Activated CD4-positive, CD25-positive, alpha-beta regulatory T cell treated with anti-CD3 and anti-CD28 coated beads, Interleukin-2, amount 50 U/mL, for 72 hours (primary cell): ENCODE results near the gene MYO1H.
"Not testable (repeated sequence)": the region's sequence is repeated elsewhere in the genome, so short reads cannot be mapped to it uniquely, and the experiment has no call there.

ENCODE experiments used
- DNase-seq: peaks from one replicate; pipeline ENCODE4 v3.0.0; 2021

MYO1H gene

DNA sequence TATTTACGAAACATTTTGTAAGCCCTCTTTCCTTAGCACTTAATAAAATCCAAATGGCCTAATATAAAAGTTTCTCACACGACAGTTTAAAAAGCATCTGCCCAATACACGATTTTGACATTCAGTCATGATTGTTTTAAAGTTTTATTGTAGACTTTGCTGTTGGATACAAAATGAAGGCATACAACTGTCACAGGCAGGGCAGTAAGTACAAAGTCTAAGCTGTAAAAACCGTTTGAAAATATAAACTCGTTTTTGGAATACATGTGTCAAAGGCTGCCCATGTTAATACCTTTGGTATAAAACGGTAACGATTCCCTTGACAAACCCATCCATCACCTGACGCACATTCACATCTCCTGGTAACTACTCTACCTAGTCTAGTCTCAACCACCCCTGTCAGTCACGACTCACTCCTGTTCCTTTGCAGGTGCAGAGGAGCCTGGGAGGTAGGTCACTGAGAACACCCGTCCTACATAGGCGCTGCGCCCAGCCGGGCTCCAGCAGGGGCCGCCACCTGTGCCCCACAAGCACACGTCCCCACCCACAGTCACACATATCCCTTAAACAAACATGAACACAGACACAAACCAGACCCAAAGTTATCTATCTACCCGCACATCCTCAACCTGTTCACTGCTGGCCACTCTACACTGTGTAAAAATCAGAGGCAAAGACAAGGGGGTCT, 102.3 kb downstream of the MYO1H start:
- DNase-seq, result no peak

DNA sequence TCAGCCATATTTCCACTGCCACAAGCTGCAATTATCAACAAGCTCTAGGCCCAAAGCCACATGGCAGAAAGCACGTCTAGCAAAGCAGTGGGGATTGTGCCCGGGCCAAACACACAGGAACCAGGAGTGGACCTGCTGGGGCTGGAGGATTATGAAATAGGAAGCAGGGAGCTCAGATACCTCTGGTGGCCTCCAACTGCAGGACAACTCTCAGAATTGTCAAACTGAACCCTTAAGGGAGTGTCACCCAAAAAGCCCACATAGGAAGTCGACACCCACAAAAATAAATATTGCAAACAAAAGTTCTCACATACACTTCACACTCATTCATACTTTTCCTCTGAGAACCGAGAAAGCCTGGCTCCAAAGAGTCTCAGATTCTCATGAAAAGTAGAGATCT, 103.3 kb downstream of the MYO1H start:
- no peak for DNase-seq

DNA sequence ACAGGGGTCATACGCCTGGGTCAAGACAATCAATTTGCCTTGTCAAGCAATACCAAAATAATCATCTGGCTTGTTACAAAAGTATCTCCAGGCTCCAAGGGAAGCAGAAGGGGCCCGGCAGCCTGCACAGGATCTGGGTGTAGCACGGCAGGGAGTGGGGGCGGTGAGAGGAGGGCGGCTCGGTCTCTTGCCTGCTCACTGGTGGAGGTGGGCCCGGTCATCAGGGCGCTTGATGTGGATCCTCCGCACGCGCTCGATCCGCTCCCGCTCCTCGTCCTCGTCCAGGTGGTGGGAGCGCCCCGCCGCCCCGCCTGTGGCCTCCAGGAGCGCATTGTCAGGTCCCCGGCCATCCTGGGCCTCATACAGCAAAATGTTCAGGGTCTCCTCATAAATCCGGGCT, 103.7 kb downstream of the MYO1H start:
- DNase-seq, result no peak

DNA sequence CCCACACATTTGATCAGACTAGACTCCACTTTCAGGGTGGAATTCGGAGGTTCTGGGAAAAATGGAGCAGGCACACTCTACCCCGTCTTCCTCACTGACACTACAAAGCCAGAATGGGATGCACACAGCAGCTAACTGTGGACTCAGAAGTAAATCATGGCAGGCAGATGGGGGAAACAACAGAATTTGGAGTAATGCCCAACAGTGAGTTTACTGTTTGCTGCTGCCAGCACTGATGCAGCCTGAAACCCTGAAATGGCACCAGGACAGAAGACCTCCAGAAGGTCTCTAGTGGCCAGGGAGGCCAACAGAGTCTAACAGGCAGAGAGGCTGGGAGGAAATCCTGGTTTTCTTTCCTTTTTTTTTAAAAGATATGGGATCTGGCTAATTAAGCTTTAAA, 104.8 kb downstream of the MYO1H start:
- no peak for DNase-seq

DNA sequence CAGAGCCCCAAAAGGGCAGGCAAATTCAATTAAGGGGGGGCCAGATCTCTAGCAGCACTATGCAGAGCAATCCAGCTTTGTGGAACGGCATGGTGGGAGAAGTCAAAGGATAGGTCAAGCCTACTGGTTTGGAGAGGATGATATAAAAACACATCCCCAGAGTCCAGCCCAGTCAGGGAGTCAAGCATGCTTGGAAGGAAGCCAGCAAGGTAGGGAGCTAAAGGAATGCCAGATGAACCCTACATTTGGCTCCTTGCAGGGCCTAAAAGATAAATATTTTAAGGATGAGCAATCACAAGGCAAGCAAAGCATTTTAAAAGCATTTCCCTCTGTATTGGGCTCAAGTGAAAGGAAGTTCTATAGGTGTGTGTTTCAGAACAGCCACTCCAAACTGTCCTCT, 108.0 kb downstream of the MYO1H start:
- no peak for DNase-seq

DNA sequence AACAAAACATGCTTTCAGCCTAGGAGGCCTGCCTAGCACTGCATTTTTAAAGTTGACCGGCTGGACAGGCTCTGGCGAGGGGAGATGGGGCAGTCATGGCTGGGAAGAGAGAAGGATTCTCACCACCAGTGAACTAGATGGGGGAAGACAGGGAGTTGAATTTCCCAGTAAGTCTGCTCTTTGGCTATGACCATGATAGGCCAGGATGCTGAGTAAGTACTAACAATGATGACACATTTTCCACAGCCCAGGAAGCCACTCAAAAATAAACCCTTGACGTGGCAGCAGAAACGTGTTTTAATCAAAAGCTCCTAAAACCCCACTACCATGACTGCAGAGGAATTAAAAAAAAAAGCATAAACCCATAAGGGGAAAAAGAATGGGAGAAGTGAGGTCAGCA, 110.4 kb downstream of the MYO1H start:
- no peak for DNase-seq

DNA sequence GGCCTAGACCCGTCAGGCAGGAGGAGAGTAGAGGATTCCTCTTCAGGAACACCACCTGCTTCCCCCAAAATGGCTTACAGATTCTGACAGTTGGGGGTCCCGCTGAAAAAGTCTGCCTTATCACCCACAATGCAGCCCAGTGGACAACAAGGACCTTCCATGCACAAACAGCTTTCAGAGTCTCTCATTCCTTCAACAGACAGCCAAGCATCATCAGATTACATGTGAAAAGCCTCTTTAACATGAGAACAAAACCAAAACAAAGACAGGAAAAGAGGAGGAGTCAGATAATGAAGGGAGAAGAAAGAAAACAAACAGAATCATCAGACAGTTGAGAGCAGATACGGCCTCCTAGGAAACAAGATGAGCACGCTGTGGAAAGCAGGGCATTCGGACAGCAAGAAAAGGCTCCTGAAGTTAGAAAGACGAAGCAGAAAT, 111.1 kb downstream of the MYO1H start:
- DNase-seq, result no peak

DNA sequence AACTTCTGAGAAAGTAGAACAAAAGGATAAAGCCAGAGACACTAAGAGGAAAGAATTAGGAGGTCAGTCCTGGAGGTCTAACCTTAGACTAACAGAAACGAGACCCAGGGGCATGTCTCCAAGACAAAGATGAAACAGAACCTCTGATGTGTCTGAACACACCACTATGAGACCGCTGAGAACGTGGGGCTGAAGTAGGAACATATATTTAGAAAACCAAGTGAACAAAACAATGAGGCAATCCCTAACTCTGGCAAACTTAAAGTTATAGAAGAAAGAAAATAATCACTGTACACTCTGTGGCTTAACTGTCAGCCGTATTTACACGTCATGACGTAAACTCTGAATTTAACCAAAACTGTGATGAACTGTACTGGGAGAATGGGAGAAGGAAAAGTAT, 111.5 kb downstream of the MYO1H start:
- no peak for DNase-seq

DNA sequence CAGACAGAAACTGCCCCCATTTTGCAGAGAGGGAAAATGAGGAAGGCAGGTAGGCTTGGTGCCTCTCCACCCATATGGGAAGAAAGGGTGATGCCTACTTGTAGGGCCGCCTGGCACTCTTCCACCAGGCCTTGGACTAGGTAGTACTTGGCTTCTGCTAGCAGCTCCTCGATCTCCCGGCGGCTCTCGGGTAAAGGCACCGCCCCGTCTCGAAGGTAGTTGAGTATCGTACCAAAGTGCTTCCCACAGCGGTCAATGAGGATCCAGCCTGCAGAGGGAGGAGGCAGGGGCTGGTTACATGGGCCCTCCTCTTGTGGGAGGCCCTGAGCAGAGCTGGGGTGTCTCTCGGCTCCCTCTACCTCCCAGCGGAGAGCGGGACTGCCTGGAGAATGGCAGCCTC, 112.8 kb downstream of the MYO1H start:
- DNase-seq, result no peak

DNA sequence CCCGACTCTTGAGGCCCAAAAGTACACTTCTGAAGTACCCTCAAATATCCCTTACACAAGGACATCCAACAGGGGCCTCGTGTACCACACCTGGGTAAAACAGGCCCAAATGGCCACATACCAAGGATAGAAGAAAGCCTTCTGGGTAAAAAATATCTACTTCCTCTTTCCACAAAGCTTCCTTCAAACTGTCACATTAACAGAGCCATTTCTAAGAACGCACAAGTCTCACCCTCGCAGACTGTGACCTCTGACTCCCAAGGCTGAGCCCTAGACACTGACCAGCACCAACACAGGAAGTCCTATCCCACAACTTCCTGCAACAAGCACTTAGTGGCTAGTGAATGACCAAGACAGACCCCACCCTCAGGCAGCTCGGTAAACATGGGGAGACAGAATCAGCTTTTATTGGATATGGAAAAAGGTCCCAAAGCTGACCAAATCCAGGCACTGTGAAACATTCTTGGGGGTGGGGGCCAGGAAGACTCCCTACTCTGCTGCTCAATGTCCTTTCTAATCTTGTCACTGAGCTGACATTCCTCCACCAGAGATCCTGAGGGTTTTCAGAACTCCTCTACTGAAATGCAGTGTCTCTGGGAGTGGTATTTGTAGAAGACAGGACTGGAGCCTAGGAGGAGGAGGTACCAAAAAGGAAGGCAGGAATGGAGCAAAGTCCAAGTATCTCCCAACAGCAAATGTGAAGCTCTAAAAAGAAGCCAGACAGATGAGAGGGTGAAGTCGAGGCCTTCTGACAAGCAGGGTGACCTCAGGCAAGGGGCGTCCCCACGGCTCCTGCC, 113.5 kb downstream of the MYO1H start:
- no peak for DNase-seq

DNA sequence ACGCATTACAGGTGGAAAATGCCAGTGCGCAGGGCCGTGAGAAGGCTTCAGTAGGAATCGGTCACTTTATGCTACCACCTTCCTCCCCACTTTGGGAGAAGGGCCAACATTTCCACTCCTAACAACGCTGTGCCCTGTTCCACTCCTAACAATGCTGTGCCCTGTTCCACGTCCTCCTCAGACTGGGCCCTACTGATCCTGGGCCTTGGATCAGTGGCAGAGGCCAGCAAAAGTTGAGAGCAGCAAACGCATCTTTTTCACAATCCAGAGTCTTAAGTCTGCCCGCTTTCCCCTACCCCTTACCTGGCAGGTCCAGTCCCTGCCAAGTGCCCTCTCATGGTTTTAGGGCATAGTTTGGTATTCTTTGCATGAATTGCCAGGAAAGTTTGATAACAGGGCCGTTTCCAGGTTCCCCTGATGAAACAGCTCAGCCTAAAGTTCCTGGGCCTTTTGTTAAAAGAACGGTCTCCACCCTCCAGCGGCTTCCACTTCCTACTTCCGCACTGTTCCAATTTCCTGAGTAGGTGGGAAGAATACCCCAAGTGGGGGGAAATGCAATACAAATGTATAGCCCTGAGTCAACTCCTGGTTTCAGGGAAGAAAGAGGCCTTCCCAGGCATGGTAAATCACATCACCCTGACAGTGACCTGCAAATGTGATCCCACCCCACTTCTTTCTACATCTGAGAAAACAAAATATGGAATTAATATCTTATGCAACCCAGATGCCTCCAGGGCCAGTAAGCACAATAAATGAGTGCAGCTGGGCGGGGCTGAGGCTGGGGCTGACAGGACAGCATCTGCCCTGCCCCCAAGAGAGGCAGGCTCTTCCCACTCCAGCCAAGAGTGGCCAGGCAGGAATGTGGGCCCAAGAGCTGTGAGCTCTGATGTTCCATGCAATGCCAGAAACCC, 114.4 kb downstream of the MYO1H start:
- no peak for DNase-seq

DNA sequence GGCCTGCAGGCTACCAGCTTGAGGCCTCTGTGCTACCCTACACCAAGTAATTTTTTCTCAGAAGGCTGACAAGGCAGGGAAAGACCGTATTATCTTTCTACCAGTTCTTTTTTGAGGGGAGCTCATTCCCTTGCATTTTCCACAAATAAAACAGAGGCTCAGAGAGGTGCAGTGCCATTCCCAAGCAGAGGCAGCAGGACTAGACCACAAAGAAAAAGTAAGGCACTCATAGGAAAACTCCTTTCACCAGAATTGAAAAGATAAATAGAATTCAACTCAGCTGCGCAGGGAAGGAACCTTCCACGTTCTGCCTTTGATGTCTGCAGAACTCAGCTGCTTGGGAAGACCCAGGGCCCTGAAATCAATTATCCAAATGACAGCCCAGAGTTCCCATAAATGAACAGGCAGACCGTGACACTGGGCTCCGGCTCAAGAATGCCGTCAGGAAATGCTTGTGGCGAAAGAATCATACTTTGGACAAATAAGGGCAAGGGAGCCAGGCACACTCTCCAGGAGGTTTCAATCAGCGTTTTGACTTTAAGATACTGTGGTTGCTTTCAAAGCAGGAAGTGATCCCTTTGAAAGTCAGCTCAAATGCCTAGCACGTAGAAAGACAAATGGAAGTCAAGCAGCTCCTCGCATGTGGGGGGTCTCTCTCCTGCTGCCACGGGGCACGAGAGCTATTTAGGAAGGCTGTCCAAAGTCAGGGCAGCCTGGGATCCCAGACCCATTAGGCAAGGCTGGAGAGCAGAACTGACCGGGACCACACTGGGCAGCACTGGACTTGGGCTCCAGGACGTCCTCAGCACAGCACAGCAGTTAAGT, 115.4 kb downstream of the MYO1H start:
- DNase-seq, result no peak

DNA sequence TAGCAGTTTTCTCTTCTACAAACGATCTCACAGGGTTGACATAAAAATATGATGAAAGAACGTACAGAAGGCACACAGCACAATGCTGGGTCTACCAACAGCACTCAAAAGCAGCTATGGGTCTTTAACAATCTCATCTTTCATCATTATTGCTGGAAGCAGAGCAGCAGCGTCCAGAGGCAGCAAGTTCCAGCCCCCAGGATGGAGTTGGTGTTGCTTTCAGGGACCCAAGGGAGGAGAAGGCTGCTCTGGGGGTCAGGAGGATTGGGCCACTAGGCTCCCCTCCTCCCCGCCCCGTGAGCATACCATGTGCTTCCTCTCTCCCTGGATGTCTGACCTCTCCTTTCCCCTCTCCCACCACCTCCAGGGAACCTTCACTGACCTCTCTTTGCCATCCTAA, 116.1 kb downstream of the MYO1H start:
- DNase-seq, result no peak

DNA sequence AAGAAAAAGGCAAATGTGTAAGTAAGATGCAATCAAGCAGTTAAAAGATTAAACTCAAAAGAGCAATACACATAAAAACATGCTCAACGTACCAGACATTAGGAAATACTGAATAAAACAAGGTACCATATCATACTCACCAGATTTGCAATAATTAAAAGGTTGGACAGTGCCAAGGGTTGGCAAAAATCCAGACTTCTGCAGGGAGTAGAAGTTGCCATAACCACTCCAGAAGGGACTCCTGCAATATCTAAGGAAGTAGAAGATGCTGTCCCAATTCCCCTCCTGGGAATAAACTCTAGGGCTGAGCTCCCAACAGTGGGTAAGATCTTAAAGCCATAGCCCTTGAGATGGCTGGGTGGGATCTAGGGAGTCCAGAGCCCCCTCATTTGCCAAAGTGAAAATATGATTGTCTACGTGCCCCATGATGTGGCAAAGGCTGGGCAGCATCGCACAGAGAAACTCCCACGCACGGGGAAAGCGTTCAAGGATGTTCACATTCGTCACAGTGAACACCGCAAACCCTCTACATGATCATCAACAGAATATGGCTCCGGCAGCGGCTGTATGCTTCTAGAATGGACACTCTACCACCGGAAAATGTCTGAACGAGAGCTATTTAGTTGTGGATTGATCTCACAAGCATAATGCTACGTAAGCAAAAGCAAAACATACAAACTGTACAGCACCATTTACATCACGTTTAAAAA, 117.1 kb downstream of the MYO1H start:
- DNase-seq, result no peak

DNA sequence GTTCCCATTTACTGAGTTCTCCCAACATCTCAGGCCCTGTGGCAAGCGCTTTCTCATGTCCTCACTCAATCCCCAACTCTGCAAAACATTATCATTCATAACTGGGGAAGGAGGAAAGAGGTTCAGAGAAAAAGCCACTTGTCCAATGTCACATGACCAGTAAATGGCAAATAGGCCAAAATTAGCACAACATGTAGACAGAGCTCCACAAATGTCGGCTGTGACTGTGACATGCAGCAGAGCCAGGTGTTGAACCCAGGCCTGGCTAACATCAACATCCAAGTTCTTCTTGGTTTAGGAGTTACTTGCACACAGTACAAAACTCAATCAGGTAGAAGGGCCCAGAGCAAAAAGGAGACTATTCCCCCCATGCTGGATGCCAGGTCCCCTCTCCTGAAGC, 118.6 kb downstream of the MYO1H start:
- no peak for DNase-seq

DNA sequence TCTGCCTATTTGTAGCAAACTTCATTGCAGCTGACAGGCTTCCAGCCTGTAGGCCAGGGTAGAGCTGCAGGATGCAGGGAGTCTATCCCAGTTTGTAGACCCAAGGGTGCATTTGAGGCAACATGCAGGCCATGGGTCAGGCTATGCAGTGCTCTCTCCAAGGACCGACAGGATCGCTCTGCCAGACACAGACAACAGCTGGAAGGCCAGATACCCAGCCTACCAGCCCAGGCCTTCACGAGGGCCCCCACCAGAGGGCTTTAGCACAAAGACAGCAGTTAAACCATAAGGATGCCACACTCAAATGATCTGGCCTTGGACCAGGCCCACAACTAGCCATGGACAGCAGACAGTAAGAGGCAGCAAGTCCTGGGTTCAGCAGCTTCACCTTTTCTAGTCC, 119.1 kb downstream of the MYO1H start:
- no peak for DNase-seq

DNA sequence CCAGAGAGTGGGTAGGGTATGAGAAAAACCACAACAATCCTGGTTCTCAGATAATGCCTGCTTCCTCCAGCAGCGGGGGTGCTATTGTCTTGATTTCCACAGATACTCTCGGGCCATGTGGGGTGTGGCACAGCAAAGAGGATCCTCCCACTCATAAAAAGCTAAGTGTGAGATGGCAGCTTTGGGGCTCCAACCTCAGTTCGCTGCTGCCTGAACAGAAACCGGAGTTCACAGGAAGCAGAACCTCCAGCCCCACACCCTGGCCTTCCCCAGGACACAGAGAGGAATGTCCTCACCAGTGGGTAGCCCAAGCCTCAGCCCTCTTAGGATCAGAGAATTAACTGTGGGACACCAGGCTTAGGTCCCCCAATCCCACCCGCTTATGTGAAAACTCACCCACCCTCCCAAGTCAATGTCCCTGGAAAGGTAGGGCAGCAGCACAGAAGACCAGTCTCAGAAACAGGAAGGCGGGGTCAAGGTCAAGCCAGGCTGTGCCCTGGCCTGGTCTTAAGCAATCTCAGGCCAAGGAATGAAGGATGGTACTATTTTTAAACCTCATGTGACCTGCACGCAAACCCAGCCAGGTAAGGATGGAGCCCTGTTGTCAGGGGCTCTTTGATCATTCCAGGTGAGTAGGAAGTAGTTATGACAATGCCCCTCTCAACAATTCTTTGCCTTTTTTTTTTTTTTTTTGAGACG, 120.4 kb downstream of the MYO1H start:
- DNase-seq, result no peak

DNA sequence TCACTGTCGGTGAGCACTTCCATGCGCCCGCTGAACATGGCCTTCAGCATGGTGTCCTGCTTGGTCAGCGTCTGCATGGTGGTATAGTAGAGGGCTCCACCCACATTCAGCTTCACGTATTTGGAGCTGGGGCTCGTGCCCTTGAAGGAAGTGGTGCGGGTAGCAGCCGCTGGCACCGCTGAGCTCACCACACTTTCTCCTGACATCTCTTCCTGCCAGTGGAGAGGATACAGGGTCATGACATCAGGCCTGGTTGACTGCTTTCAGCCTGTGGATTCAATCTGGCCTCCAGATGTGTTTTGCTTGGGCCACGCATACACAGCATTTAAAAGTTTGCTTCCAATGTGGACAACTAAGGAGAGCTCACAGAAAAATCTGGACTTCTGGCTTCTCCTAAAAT, 121.8 kb downstream of the MYO1H start:
- DNase-seq, result no peak

DNA sequence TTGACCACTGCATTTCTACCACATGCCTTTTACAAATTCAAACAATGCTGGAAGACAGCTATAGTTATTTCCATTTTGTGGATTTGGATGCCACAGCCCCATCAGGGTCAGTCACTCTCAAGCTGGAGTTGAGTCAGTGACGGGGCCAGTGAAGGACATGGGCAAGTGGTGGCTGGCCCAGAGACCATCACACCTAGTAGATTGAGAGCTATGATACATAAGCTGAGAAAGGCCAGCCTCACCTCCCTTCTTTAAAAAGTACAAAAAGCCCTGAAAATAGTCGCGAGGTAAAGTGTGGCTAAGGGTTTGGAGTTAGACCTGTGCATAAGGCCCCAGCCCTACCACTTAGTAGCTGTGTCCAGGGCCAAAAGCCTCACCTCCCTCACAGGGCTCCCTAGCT, 125.3 kb downstream of the MYO1H start:
- DNase-seq, result no peak

DNA sequence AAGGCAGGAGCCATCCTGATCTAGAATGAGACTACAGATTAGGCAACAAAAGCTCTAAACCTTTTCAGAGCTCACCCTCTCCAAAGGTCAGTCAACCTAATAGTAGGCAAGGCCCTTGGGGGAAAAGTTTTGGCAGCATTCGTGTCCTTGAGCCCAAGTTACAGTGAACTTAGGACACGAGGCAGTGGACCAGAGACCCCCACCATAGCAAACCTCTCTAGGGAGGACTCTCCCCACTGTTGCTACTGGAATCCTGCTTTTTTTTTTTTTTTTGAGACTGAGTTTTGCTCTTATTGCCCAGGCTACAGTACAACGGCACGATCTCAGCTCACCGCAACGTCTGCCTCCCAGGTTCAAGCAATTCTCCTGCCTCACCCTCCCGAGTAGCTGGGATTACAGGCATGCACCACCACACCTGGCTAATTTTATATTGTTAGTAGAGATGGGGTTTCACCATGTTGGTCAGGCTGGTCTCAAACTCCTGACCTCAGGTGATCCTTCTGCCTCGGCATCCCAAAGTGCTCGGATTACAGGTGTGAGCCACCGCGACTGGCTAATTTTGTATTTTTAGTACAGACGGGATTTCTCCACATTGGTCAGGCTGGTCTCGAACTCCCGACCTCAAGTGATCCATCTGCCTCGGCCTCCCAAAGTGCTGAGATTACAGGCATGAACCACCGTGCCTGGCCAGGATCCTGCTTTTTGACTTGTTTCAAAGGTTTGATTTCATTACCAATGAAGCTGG, 126.0 kb downstream of the MYO1H start:
- not testable (repeated sequence) for DNase-seq

DNA sequence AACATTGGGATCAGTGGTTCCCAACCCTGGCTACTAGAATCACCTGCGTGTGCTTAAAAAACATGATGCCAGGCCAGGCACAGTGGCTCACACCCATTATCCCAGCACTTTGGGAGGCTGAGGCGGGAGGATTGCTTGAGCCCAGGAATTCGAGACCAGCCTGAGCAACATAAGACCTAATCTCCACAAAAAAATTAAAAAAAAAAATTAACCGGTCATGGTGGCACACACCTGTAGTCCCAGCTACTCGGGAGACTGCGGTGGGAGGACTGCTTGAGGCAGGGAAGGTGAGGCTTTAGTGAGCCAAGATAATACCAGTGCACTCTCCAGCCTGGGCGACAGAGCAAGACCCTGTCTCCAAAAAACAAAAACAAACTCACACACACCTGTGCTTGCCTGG, 127.4 kb downstream of the MYO1H start:
- DNase-seq, result no peak
